ENCODE results near the gene MEGF8.
A peak's percentile ranks its signal among the peaks of the same experiment; 100 is the strongest.

The MEGF8 gene

GRCh38 chr19:42325308-42325895, at the start of gene MEGF8:
Gene MEGF8 (plus strand): TSS chr19:42325635. CDS start chr19:42326244, 609 bp downstream.
- DNase-seq = peak; percentile 99

- no peak for DNase-seq
These were observed 49.2 kb upstream of the MEGF8 start for GRCh38 chr19:42276284-42276683.

- DNase-seq = no peak
These were observed 48.6 kb upstream of the MEGF8 start for GRCh38 chr19:42276821-42277220.

GRCh38 chr19:42277821-42278451, 47.5 kb upstream of the MEGF8 start:
- DNase-seq = no peak

- DNase-seq = no peak
These were observed 46.8 kb upstream of the MEGF8 start for GRCh38 chr19:42278452-42279154.

- DNase-seq = no peak
These were observed 46.1 kb upstream of the MEGF8 start for GRCh38 chr19:42279155-42279901.

GRCh38 chr19:42279902-42280814, 45.3 kb upstream of the MEGF8 start:
- DNase-seq = peak; percentile 88

GRCh38 chr19:42280815-42281145, 44.7 kb upstream of the MEGF8 start:
- no peak for DNase-seq

GRCh38 chr19:42281146-42281826, 44.1 kb upstream of the MEGF8 start:
- DNase-seq = no peak

- no peak for DNase-seq
These were observed 43.3 kb upstream of the MEGF8 start for GRCh38 chr19:42281827-42282762.

- no peak for DNase-seq
These were observed 42.6 kb upstream of the MEGF8 start for GRCh38 chr19:42282819-42283187.

- peak; percentile 95 for DNase-seq
These were observed 42.0 kb upstream of the MEGF8 start for GRCh38 chr19:42283188-42284065.

- peak; percentile 74 for DNase-seq
These were observed 41.4 kb upstream of the MEGF8 start for GRCh38 chr19:42284066-42284501.

GRCh38 chr19:42284591-42285341, 40.7 kb upstream of the MEGF8 start:
- no peak for DNase-seq

- DNase-seq = no peak
These were observed 39.9 kb upstream of the MEGF8 start for GRCh38 chr19:42285541-42285941.

GRCh38 chr19:42285988-42286348, 39.5 kb upstream of the MEGF8 start:
- DNase-seq = no peak

- DNase-seq = no peak
These were observed 39.0 kb upstream of the MEGF8 start for GRCh38 chr19:42286349-42287016.
